Measurements from ENCODE around the gene FAM227B.
"Not testable (repeated sequence)": the region's sequence is repeated elsewhere in the genome, so short reads cannot be mapped to it uniquely, and the experiment has no call there.

FAM227B gene

DNA sequence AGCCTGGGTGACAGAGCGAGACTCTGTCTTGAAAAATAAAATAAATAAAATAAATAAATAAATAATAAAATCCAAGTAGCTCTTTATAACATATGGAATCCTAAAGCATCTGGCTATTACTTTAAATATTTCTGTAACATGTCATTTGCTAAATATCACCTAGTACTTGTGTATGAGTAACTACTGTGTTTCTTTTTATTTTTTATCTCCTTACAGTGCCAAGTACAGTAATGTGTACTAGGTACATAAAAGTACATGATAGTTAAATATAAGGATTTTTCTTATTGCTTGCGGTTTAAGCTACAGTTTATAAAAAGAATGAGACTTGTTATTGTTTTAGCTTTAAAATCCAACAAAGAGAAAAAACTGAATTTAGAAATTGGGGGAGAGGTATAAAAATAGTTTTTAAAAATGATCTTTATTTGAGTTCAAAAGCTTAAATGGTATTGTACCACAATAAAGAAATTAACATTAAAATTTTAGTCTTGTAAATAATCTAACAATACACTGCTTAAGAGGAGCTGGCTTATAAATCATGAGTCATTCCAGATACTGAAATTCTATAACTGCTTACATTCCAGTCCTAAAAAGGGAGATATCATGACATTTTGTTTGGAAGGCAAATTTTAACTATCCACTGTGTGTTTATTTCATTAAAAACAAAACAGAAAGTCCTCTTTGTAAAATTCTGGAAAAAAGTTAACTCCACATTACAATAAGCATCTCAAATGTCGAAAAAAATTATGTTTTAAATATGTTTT lies 124.4 kb downstream of the FAM227B start:
- FAIRE-seq: no peak
- no peak for TF ChIP-seq POLR2A (IDR thresholded peaks at IDR 0.05; ENCODE audit: low read depth, low read length)

DNA sequence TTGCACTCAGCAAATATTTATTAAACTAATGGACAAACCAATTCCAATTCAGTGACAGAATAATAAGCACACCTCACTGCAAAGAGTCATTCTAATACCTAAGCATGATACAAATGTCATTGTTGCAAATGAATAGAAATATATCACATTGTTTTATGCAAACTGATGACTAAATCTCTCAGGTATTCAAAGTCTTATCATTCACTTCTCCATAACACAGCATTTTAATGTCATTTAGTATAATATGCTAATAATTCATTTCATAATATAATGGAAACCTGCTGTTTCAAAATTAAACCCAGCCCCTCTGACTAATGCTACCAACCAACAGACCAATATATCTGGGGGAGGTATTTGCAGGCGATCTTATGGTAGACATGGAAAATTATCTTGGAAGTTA lies 125.8 kb downstream of the FAM227B start:
- FAIRE-seq (no peak), DNase-seq (ENCODE audit: insufficient read length, low spot score) (no peak)
- TF ChIP-seq POLR2A (IDR thresholded peaks at IDR 0.05; ENCODE audit: low read depth, low read length): no peak

More for the DNA sequence above, 124.4 kb downstream of the FAM227B start:
- DNase-seq (ENCODE audit: insufficient read length, low spot score): no peak

GRCh38 chr15:49492830-49493229 lies 127.8 kb downstream of the FAM227B start:
- FAIRE-seq (no peak), DNase-seq (ENCODE audit: insufficient read length, low spot score) (no peak)
- TF ChIP-seq POLR2A (IDR thresholded peaks at IDR 0.05; ENCODE audit: low read depth, low read length): no peak

GRCh38 chr15:49492151-49492550 lies 128.5 kb downstream of the FAM227B start:
- no peak for DNase-seq (ENCODE audit: insufficient read length, low spot score)
- no peak for FAIRE-seq
- TF ChIP-seq POLR2A (IDR thresholded peaks at IDR 0.05; ENCODE audit: low read depth, low read length): no peak

GRCh38 chr15:49490966-49491365 lies 129.7 kb downstream of the FAM227B start:
- no peak for TF ChIP-seq POLR2A (IDR thresholded peaks at IDR 0.05; ENCODE audit: low read depth, low read length)
- DNase-seq (ENCODE audit: insufficient read length, low spot score) (no peak), FAIRE-seq (no peak)

GRCh38 chr15:49485401-49485800 lies 135.2 kb downstream of the FAM227B start:
- DNase-seq (ENCODE audit: insufficient read length, low spot score); FAIRE-seq: not testable (repeated sequence)

DNA sequence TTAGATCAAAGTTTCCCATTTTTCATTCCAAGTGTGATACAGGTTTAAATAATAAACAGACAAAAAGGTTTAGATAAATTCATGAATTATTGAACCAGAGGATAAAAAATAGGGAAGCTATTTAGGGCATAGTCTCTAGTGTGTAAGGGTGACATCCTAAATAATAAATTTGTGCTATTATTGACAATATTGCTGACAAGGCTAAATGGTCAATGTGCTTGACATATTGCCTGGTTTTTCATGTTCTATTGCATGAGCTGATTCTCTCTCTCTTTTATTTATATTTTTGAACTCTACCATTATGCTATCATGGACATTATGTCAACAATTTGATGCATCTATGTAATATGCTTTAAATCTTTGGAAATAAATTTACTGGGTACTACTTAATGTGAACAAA lies 141.6 kb downstream of the FAM227B start:
- not testable (repeated sequence) for DNase-seq (ENCODE audit: insufficient read length, low spot score); FAIRE-seq

- not testable (repeated sequence) for DNase-seq (ENCODE audit: insufficient read length, low spot score); FAIRE-seq
These were observed 142.6 kb downstream of the FAM227B start for GRCh38 chr15:49478021-49478420.

DNA sequence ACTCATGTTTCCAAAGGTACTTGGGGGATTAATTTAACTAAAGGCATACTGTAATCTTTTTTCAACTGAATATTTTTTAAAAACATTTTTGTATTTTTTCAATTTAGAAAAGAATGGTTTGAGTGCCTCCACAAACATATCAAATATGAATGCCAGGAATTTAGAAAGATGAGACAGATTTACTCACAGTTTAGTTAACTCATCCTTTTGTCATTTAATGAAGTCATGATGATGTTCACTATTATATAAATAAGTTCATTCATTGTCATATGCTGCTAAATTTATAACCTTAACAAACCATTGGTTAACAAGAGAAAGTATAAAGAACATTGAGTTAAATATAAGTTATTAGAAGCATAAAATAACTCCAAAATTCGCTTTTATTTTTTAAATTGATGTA lies 147.6 kb downstream of the FAM227B start:
- DNase-seq (ENCODE audit: insufficient read length, low spot score): no peak
- no peak for FAIRE-seq
- no peak for TF ChIP-seq POLR2A (IDR thresholded peaks at IDR 0.05; ENCODE audit: low read depth, low read length)

- TF ChIP-seq POLR2A (IDR thresholded peaks at IDR 0.05; ENCODE audit: low read depth, low read length): no peak
- DNase-seq (ENCODE audit: insufficient read length, low spot score) (no peak), FAIRE-seq (no peak)
These were observed 148.3 kb downstream of the FAM227B start for GRCh38 chr15:49472338-49472737.

DNA sequence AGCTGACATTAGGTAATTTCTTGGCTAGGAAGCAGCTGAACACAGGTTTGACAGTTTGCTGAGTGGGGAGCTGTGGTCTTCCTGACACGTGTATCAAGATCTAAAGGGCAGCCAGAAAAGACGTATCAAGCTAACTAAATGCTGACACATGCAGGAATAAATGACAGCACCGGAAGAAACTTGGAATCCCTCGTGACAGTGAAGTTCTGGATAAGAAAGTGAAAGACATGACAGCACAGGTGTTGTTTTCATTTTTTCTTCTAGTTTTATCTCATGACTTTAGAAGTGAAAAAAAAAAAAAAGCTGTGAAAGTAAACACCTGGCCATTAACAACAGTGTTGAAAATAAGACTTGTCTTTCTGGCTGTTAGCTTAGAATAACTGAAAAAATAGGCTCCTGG lies 148.9 kb downstream of the FAM227B start:
- DNase-seq (ENCODE audit: insufficient read length, low spot score) (no peak), FAIRE-seq (no peak)
- no peak for TF ChIP-seq POLR2A (IDR thresholded peaks at IDR 0.05; ENCODE audit: low read depth, low read length)

- FAIRE-seq; DNase-seq (ENCODE audit: insufficient read length, low spot score): not testable (repeated sequence)
These were observed 149.4 kb downstream of the FAM227B start for GRCh38 chr15:49471248-49471647.

- FAIRE-seq (no peak), DNase-seq (ENCODE audit: insufficient read length, low spot score) (no peak)
- TF ChIP-seq POLR2A (IDR thresholded peaks at IDR 0.05; ENCODE audit: low read depth, low read length): no peak
These were observed 152.2 kb downstream of the FAM227B start for GRCh38 chr15:49468481-49468839.

- DNase-seq (ENCODE audit: insufficient read length, low spot score) (no peak), FAIRE-seq (no peak)
- no peak for TF ChIP-seq POLR2A (IDR thresholded peaks at IDR 0.05; ENCODE audit: low read depth, low read length)
These were observed 152.7 kb downstream of the FAM227B start for GRCh38 chr15:49467746-49468480.

- no peak for TF ChIP-seq POLR2A (IDR thresholded peaks at IDR 0.05; ENCODE audit: low read depth, low read length)
- FAIRE-seq (no peak), DNase-seq (ENCODE audit: insufficient read length, low spot score) (no peak)
These were observed 154.5 kb downstream of the FAM227B start for GRCh38 chr15:49466119-49466518.
